Psoas muscle (tissue), 8 donors: ENCODE measurements around the gene FOXO1. TPM values are rescaled to one million over a fixed set of nuclear protein-coding genes. Genes with fewer than 3 reads are reported as not detected.

ENCODE experiments used
- ATAC-seq, 4 donors: fragments of 200-7000 bp; cut with Tn5 transposase; one replicate each; pipeline ENCODE4 v1.9.1; 2020; ENCODE audit warnings: moderate library complexity in 3 of 4, mild to moderate bottlenecking in 2 of 4
- DNase-seq, 2 donors: peaks; one replicate each; pipeline ENCODE4 v3.0.0-alpha.2; 2020
- H3K27ac ChIP-seq: fragments of 200-600 bp; one replicate; pipeline ENCODE4 v1.8.0; 2022
- H3K27me3 ChIP-seq, 3 donors: fragments of 200-600 bp in 1 of 3; one replicate each; pipeline versions ENCODE4 v1.6.1 to v1.8.0; 2013 to 2022; ENCODE audit warnings: low read length in 2 of 3, mild to moderate bottlenecking in 2 of 3, moderate library complexity in 1 of 3; ENCODE audit not compliant: insufficient read depth in 3 of 3
- H3K36me3 ChIP-seq, 2 donors: fragments of 200-600 bp in 1 of 2; one replicate each; pipeline versions ENCODE4 v1.6.1 to v1.8.0; 2013 to 2022; ENCODE audit warnings: low read depth in 1 of 2, mild to moderate bottlenecking in 1 of 2, moderate library complexity in 1 of 2; ENCODE audit not compliant: insufficient read depth in 1 of 2
- H3K4me1 ChIP-seq: fragments of 200-600 bp; one replicate; pipeline ENCODE4 v1.8.0; 2022
- H3K4me3 ChIP-seq: fragments of 200-600 bp; one replicate; pipeline ENCODE4 v1.8.0; 2022; ENCODE audit warnings: mild to moderate bottlenecking
- H3K9me3 ChIP-seq: fragments of 200-600 bp; one replicate; pipeline ENCODE4 v1.8.0; 2022
- CTCF ChIP-seq: fragments of 200-600 bp; IDR thresholded peaks from one replicate; pipeline ENCODE4 v1.8.0; 2022; ENCODE audit warnings: antibody characterized with exemption
- WGBS, 3 donors: extraction: QIAGEN DNeasy Blood & Tissue Kit; methylation state at CpG; one replicate each; pipeline versions ENCODE4 v1.1.6 to v1.1.7; 2013; 5-methylcytosine and 5-hydroxymethylcytosine counted together
- intact Hi-C, 2 donors: fragments of 100-400 bp; cut with DNase I; formaldehyde crosslinking; loops; one replicate each; pipeline versions ENCODE4 v1.11.0 to v1.14.2; 2022
- polyA plus RNA-seq, 3 donors: library from polyadenylated mRNA; stranded (reverse); fragments of 200-250 nt; gene quantifications; one replicate each; pipeline ENCODE4 v1.2.3, GENCODE V29; 2013
- total RNA-seq, 4 donors: library from RNA; stranded (reverse); fragmentation: NEBNext Ultra II Directional in 2 of 4; extraction: Animal tissue kit (Norgen Biotek cat#: 25700) in 2 of 4; gene quantifications; one replicate each; pipeline versions ENCODE4 v1.2.1 to v1.2.4, GENCODE V29; 2021 to 2023
- donor health status: healthy with polysubstance abuse.
- donor health status: DM: no; HTN: no; CAD: no; lungs with moderate emphysema.
- donor health status: Bipolar disorder and iron deficiency.
- donor health status: healthy.
- donor health status: DM: yes; HTN: yes; CAD: no.
- donor health status: DM: no; HTN: no; CAD: no.
- donor health status: DM: no; HTN: no; CAD: no.
- donor health status: DM: yes; HTN: yes; CAD: no.

Gene FOXO1
- total and polyA plus RNA-seq, 7 donors: 23.8 to 160 (median 68.3) TPM

GRCh38 chr13:40618581-40619478 is 47.6 kb downstream of the FOXO1 start:
- Histone ChIP-seq H3K27ac (peak overlapping the region; percentile 74), H3K27me3 (no peaks in the 10 kb centered on the region), H3K4me3 (no peak overlapping the region), H3K4me1 (peaks cover 100% of the 10 kb centered on the region), H3K36me3 (peaks cover 0 to 3% of the 10 kb centered on the region in 2 donors), H3K9me3 (no peaks in the 10 kb centered on the region)
- 66 to 89% (median 68%) methylated on average over 15 of the region's 15 CpGs for WGBS, 3 donors
- no peak for TF ChIP-seq CTCF
- DNase-seq: peak in 1 of 2 donors; percentile 62
- intact Hi-C loops: loop anchor here in 1 of 2 donors (5.0 kb wide), 1 partner anchor 43 kb away; no protein-coding TSS in a partner anchor
- peak; percentile 31 to 56 (median 44) for ATAC-seq

GRCh38 chr13:40617801-40618356 is 48.6 kb downstream of the FOXO1 start:
- Histone ChIP-seq H3K27ac (peak overlapping the region; percentile 74), H3K4me1 (peaks cover 100% of the 10 kb centered on the region), H3K4me3 (no peak overlapping the region), H3K9me3 (no peaks in the 10 kb centered on the region), H3K36me3 (peaks cover 0 to 3% of the 10 kb centered on the region in 2 donors), H3K27me3 (no peaks in the 10 kb centered on the region)
- no peak for TF ChIP-seq CTCF
- peak; percentile 36 to 61 for DNase-seq
- 54 to 68% (median 61%) methylated on average over 8 of the region's 8 CpGs for WGBS, 3 donors
- peak; percentile 45 to 61 (median 49) for ATAC-seq
- intact Hi-C loops: loop anchor here in 1 of 2 donors (5.0 kb wide), 1 partner anchor 44 kb away; no protein-coding TSS in a partner anchor

- peak in 3 of 4 donors; percentile 1 to 5 (median 3) for ATAC-seq
- Histone ChIP-seq H3K27me3 (no peaks in the 10 kb centered on the region), H3K27ac (peak overlapping the region; percentile 74), H3K36me3 (peaks cover 0 to 3% of the 10 kb centered on the region in 2 donors), H3K9me3 (no peaks in the 10 kb centered on the region), H3K4me3 (no peak overlapping the region), H3K4me1 (peaks cover 100% of the 10 kb centered on the region)
- no peak for DNase-seq
- 25 to 67% (median 30%) methylated on average over 7 of the region's 7 CpGs for WGBS, 3 donors
- no peak for TF ChIP-seq CTCF
- intact Hi-C loops: loop anchor here in 1 of 2 donors (5.0 kb wide), 1 partner anchor 47 kb away; no protein-coding TSS in a partner anchor
Observed at GRCh38 chr13:40615619-40616018, 50.8 kb downstream of the FOXO1 start.

GRCh38 chr13:40613914-40614313 is 52.5 kb downstream of the FOXO1 start:
- no peak for TF ChIP-seq CTCF
- Histone ChIP-seq H3K4me1 (peaks cover 100% of the 10 kb centered on the region), H3K36me3 (peaks cover 0 to 3% of the 10 kb centered on the region in 2 donors), H3K9me3 (no peaks in the 10 kb centered on the region), H3K27ac (peak overlapping the region; percentile 71), H3K27me3 (no peaks in the 10 kb centered on the region), H3K4me3 (no peak overlapping the region)
- no peak for DNase-seq
- 13 to 17% (median 13%) methylated on average over 4 of the region's 4 CpGs for WGBS, 3 donors
- ATAC-seq: no peak
- intact Hi-C loops: no loop called here
